Measurements from ENCODE around the gene ASTN2. TPM values are rescaled to one million over a fixed set of nuclear protein-coding genes. Genes with fewer than 3 reads are reported as not detected.
A peak's percentile ranks its signal among the peaks of the same experiment; 100 is the strongest.

Gene ASTN2
- 17.1 and 25.2 TPM in 2 replicates for total RNA-seq (2014; rRNA removed; shearing (Covaris generic))

- in situ Hi-C loops (cut with HindIII; ENCODE audit: low sequenced_read_pairs) = no loop called here
- DNase-seq (ENCODE audit: low spot score) = no peak
These were observed at the start of gene ASTN2 for GRCh38 chr9:117414906-117415331. Gene ASTN2 (minus strand): TSS chr9:117415057. CDS start chr9:117414938, 119 bp downstream.

GRCh38 chr9:117462861-117463260 is 48.0 kb upstream of the ASTN2 start:
- in situ Hi-C loops (cut with HindIII; ENCODE audit: low sequenced_read_pairs) = no loop called here
- peak; percentile 45 for DNase-seq (ENCODE audit: low spot score)

- in situ Hi-C loops (cut with HindIII; ENCODE audit: low sequenced_read_pairs) = no loop called here
- no peak for DNase-seq (ENCODE audit: low spot score)
These were observed 46.5 kb upstream of the ASTN2 start for GRCh38 chr9:117461386-117461785.

GRCh38 chr9:117460743-117461142 is 45.9 kb upstream of the ASTN2 start:
- in situ Hi-C loops (cut with HindIII; ENCODE audit: low sequenced_read_pairs) = no loop called here
- DNase-seq (ENCODE audit: low spot score) = no peak

GRCh38 chr9:117459913-117460312 is 45.1 kb upstream of the ASTN2 start:
- DNase-seq (ENCODE audit: low spot score) = peak; percentile 48

GRCh38 chr9:117458066-117458465 is 43.2 kb upstream of the ASTN2 start:
- in situ Hi-C loops (cut with HindIII; ENCODE audit: low sequenced_read_pairs) = no loop called here
- DNase-seq (ENCODE audit: low spot score) = peak; percentile 53

More at GRCh38 chr9:117459913-117460312, 45.1 kb upstream of the ASTN2 start:
- in situ Hi-C loops (cut with HindIII; ENCODE audit: low sequenced_read_pairs) = no loop called here

GRCh38 chr9:117454711-117455110 is 39.9 kb upstream of the ASTN2 start:
- in situ Hi-C loops (cut with HindIII; ENCODE audit: low sequenced_read_pairs) = no loop called here
- no peak for DNase-seq (ENCODE audit: low spot score)

GRCh38 chr9:117453737-117454136 is 38.9 kb upstream of the ASTN2 start:
- no peak for DNase-seq (ENCODE audit: low spot score)
- in situ Hi-C loops (cut with HindIII; ENCODE audit: low sequenced_read_pairs) = no loop called here

- no peak for DNase-seq (ENCODE audit: low spot score)
- in situ Hi-C loops (cut with HindIII; ENCODE audit: low sequenced_read_pairs) = no loop called here
These were observed 36.5 kb upstream of the ASTN2 start for GRCh38 chr9:117451311-117451710.

- DNase-seq (ENCODE audit: low spot score) = no peak
- in situ Hi-C loops (cut with HindIII; ENCODE audit: low sequenced_read_pairs) = no loop called here
These were observed 33.2 kb upstream of the ASTN2 start for GRCh38 chr9:117448066-117448465.

- in situ Hi-C loops (cut with HindIII; ENCODE audit: low sequenced_read_pairs) = no loop called here
- no peak for DNase-seq (ENCODE audit: low spot score)
These were observed 30.8 kb upstream of the ASTN2 start for GRCh38 chr9:117445631-117446030.

- in situ Hi-C loops (cut with HindIII; ENCODE audit: low sequenced_read_pairs) = no loop called here
- peak; percentile 73 for DNase-seq (ENCODE audit: low spot score)
These were observed 29.6 kb upstream of the ASTN2 start for GRCh38 chr9:117444501-117444900.

GRCh38 chr9:117437283-117437682 is 22.4 kb upstream of the ASTN2 start:
- DNase-seq (ENCODE audit: low spot score) = no peak
- in situ Hi-C loops (cut with HindIII; ENCODE audit: low sequenced_read_pairs) = no loop called here

GRCh38 chr9:117435630-117436261 is 20.9 kb upstream of the ASTN2 start:
- in situ Hi-C loops (cut with HindIII; ENCODE audit: low sequenced_read_pairs) = no loop called here
- DNase-seq (ENCODE audit: low spot score) = no peak

- no peak for DNase-seq (ENCODE audit: low spot score)
- in situ Hi-C loops (cut with HindIII; ENCODE audit: low sequenced_read_pairs) = no loop called here
These were observed 19.7 kb upstream of the ASTN2 start for GRCh38 chr9:117434566-117434965.

- no peak for DNase-seq (ENCODE audit: low spot score)
- in situ Hi-C loops (cut with HindIII; ENCODE audit: low sequenced_read_pairs) = no loop called here
These were observed 16.0 kb upstream of the ASTN2 start for GRCh38 chr9:117430813-117431212.

GRCh38 chr9:117427357-117427913 is 12.6 kb upstream of the ASTN2 start:
- in situ Hi-C loops (cut with HindIII; ENCODE audit: low sequenced_read_pairs) = no loop called here
- DNase-seq (ENCODE audit: low spot score) = no peak

GRCh38 chr9:117425566-117425965 is 10.7 kb upstream of the ASTN2 start:
- in situ Hi-C loops (cut with HindIII; ENCODE audit: low sequenced_read_pairs) = no loop called here
- no peak for DNase-seq (ENCODE audit: low spot score)

- in situ Hi-C loops (cut with HindIII; ENCODE audit: low sequenced_read_pairs) = no loop called here
- DNase-seq (ENCODE audit: low spot score) = no peak
These were observed 9.4 kb upstream of the ASTN2 start for GRCh38 chr9:117424291-117424690.

- DNase-seq (ENCODE audit: low spot score) = no peak
- in situ Hi-C loops (cut with HindIII; ENCODE audit: low sequenced_read_pairs) = no loop called here
These were observed 3.3 kb upstream of the ASTN2 start for GRCh38 chr9:117418111-117418510.

GRCh38 chr9:117416856-117417255 is 2.0 kb upstream of the ASTN2 start:
- in situ Hi-C loops (cut with HindIII; ENCODE audit: low sequenced_read_pairs) = no loop called here
- DNase-seq (ENCODE audit: low spot score) = no peak
